H9 (cell line): ENCODE data around the gene LRG1. TPM values are rescaled to one million over a fixed set of nuclear protein-coding genes. Genes with fewer than 3 reads are reported as not detected.

ENCODE experiments used
- DNase-seq: peaks from one replicate; pipeline ENCODE4 v3.0.0-alpha.2; 2017
- H2AFZ ChIP-seq: one replicate; pipeline ENCODE4 v1.6.1; 2013; ENCODE audit warnings: mild to moderate bottlenecking, low read length, control low read depth, moderate library complexity
- H2AK5ac ChIP-seq: 2 replicates; pipeline ENCODE4 v1.6.1; 2013; ENCODE audit warnings: low read length, control low read depth, mixed read lengths; ENCODE audit not compliant: insufficient read length
- H2BK120ac ChIP-seq: one replicate; pipeline ENCODE4 v1.6.1; 2013; ENCODE audit warnings: low read depth, mild to moderate bottlenecking, low read length, control low read depth, inconsistent platforms; ENCODE audit not compliant: poor library complexity, severe bottlenecking
- H2BK12ac ChIP-seq: 2 replicates; pipeline ENCODE4 v1.6.1; 2013; ENCODE audit warnings: low read length, control low read depth, mixed read lengths, low read depth; ENCODE audit not compliant: insufficient read length
- H2BK15ac ChIP-seq: 2 replicates; pipeline ENCODE4 v1.6.1; 2013; ENCODE audit warnings: low read depth, low read length, control low read depth
- H2BK20ac ChIP-seq: one replicate; pipeline ENCODE4 v1.6.1; 2013; ENCODE audit warnings: low read depth, mild to moderate bottlenecking, low read length, control low read depth, inconsistent platforms; ENCODE audit not compliant: poor library complexity, severe bottlenecking
- H2BK5ac ChIP-seq: 2 replicates; pipeline ENCODE4 v1.6.1; 2013; ENCODE audit warnings: low read length, control low read depth, mixed read lengths; ENCODE audit not compliant: insufficient read length
- H3K14ac ChIP-seq: 2 replicates; pipeline ENCODE4 v1.6.1; 2013; ENCODE audit warnings: low read length, control low read depth; ENCODE audit not compliant: insufficient read depth
- H3K18ac ChIP-seq: 2 replicates; pipeline ENCODE4 v1.6.1; 2013; ENCODE audit warnings: low read depth, mild to moderate bottlenecking, mixed read lengths, low read length, control low read depth; ENCODE audit not compliant: insufficient read length
- H3K23ac ChIP-seq: 2 replicates; pipeline ENCODE4 v1.6.1; 2013; ENCODE audit warnings: low read length, control low read depth, mixed read lengths, low read depth; ENCODE audit not compliant: insufficient read length
- H3K23me2 ChIP-seq: 2 replicates; pipeline ENCODE4 v1.6.1; 2013; ENCODE audit warnings: low read depth, mild to moderate bottlenecking, mixed read lengths, low read length, control low read depth; ENCODE audit not compliant: insufficient read length, poor library complexity, severe bottlenecking
- H3K27ac ChIP-seq: 2 replicates; pipeline ENCODE4 v1.5.1; 2013; ENCODE audit warnings: low read length, control low read depth, mixed read lengths, low read depth; ENCODE audit not compliant: insufficient read length
- H3K27me3 ChIP-seq: 2 replicates; pipeline ENCODE4 v1.6.1; 2013; ENCODE audit warnings: low read length, control low read depth, inconsistent platforms; ENCODE audit not compliant: insufficient read depth
- H3K4ac ChIP-seq: 2 replicates; pipeline ENCODE4 v1.6.1; 2013; ENCODE audit warnings: low read depth, mild to moderate bottlenecking, control low read depth, inconsistent platforms, low read length, moderate library complexity
- H3K4me1 ChIP-seq: 2 replicates; pipeline ENCODE4 v1.6.1; 2013; ENCODE audit warnings: low read length, control low read depth, inconsistent platforms; ENCODE audit not compliant: insufficient read depth
- H3K4me2 ChIP-seq: 2 replicates; pipeline ENCODE4 v1.6.1; 2013; ENCODE audit warnings: low read length, control low read depth, mixed read lengths; ENCODE audit not compliant: insufficient read length, insufficient read depth
- H3K56ac ChIP-seq: 2 replicates; pipeline ENCODE4 v1.6.1; 2013; ENCODE audit warnings: low read depth, mild to moderate bottlenecking, mixed read lengths, low read length, control low read depth; ENCODE audit not compliant: insufficient read length
- H3K79me1 ChIP-seq: 2 replicates; pipeline ENCODE4 v1.6.1; 2013; ENCODE audit warnings: low read depth, mild to moderate bottlenecking, moderate library complexity, low read length, control low read depth, inconsistent platforms; ENCODE audit not compliant: insufficient read depth, poor library complexity, severe bottlenecking
- H3K79me2 ChIP-seq: 2 replicates; pipeline ENCODE4 v1.6.1; 2013; ENCODE audit warnings: low read length, control low read depth, inconsistent platforms; ENCODE audit not compliant: insufficient read depth
- H3K9ac ChIP-seq: 2 replicates; pipeline ENCODE4 v1.6.1; 2013; ENCODE audit warnings: low read length, control low read depth, mixed read lengths; ENCODE audit not compliant: insufficient read length; ENCODE audit errors: extremely low read depth
- H3K9me3 ChIP-seq: one replicate; pipeline ENCODE4 v1.6.1; 2013; ENCODE audit warnings: low read depth, low read length, inconsistent platforms; ENCODE audit not compliant: control insufficient read depth
- H3T11ph ChIP-seq: one replicate; pipeline ENCODE4 v1.6.1; 2013; ENCODE audit warnings: mild to moderate bottlenecking, low read length, control low read depth, inconsistent platforms
- H4K20me1 ChIP-seq: one replicate; pipeline ENCODE4 v1.6.1; 2013; ENCODE audit not compliant: control insufficient read depth, insufficient read length, insufficient read depth
- H4K5ac ChIP-seq: 2 replicates; pipeline ENCODE4 v1.6.1; 2013; ENCODE audit warnings: low read depth, mild to moderate bottlenecking, mixed read lengths, low read length, control low read depth; ENCODE audit not compliant: insufficient read length
- H4K8ac ChIP-seq: replicated peaks from 2 replicates; pipeline ENCODE4 v1.6.1; 2013; ENCODE audit warnings: low read length, control low read depth, mixed read lengths, low read depth; ENCODE audit not compliant: insufficient read length
- H4K91ac ChIP-seq: 2 replicates; pipeline ENCODE4 v1.6.1; 2013; ENCODE audit warnings: low read depth, mild to moderate bottlenecking, moderate library complexity, mixed read lengths, low read length, control low read depth; ENCODE audit not compliant: insufficient read length
- H3K27ac Mint-ChIP-seq, 3 experiments: 2 replicates in 2 of 3; 3 replicates in 1 of 3; pipeline ENCODE4 v1.8.0; 2020 to 2021; ENCODE audit warnings: mixed read lengths in 3 of 3, mild to moderate bottlenecking in 1 of 3, moderate library complexity in 1 of 3
- H3K27me3 Mint-ChIP-seq: 2 replicates; pipeline ENCODE4 v1.8.0; 2021; ENCODE audit warnings: low read depth, mild to moderate bottlenecking, moderate library complexity, mixed read lengths
- H3K36me3 Mint-ChIP-seq, 3 experiments: 2 replicates in 2 of 3; 3 replicates in 1 of 3; pipeline ENCODE4 v1.8.0; 2020 to 2021; ENCODE audit warnings: low read depth in 3 of 3, mixed read lengths in 3 of 3; ENCODE audit not compliant: insufficient read depth in 1 of 3
- H3K4me1 Mint-ChIP-seq, 2 experiments: 2 replicates each; pipeline ENCODE4 v1.8.0; 2020; ENCODE audit warnings: mixed read lengths in 2 of 2
- H3K4me3 Mint-ChIP-seq, 2 experiments: 2 replicates in 1 of 2; 3 replicates in 1 of 2; pipeline ENCODE4 v1.8.0; 2020 to 2021; ENCODE audit warnings: mild to moderate bottlenecking in 2 of 2, mixed read lengths in 2 of 2, moderate library complexity in 1 of 2
- H3K9me3 Mint-ChIP-seq, 2 experiments: 2 replicates in 1 of 2; 3 replicates in 1 of 2; pipeline ENCODE4 v1.8.0; 2020; ENCODE audit warnings: mild to moderate bottlenecking in 2 of 2, mixed read lengths in 2 of 2, moderate library complexity in 1 of 2
- WGBS: extraction: QIAGEN DNeasy Blood & Tissue Kit; methylation state at CpG from one replicate; pipeline ENCODE4 v1.1.7; 2013; ENCODE audit warnings: missing lambda C conversion rate, low lambda C conversion rate, mixed read lengths; ENCODE audit not compliant: insufficient read length; ENCODE audit errors: extremely low coverage; 5-methylcytosine and 5-hydroxymethylcytosine counted together
- total RNA-seq: library from RNA; stranded (reverse); gene quantifications from 2 replicates; pipeline ENCODE4 v1.2.1, GENCODE V29; 2021
- TF ChIP-seq, protein P1 (sequence below): fragments of 200-600 bp; sonication (generic); conservative IDR thresholded peaks from 3 replicates; pipeline ENCODE4 v1.8.0; 2021; ENCODE audit warnings: antibody characterized with exemption, mild to moderate bottlenecking

Gene LRG1
- total RNA-seq, 1 experiment from 2014 or later = 0.24 TPM

DNA sequence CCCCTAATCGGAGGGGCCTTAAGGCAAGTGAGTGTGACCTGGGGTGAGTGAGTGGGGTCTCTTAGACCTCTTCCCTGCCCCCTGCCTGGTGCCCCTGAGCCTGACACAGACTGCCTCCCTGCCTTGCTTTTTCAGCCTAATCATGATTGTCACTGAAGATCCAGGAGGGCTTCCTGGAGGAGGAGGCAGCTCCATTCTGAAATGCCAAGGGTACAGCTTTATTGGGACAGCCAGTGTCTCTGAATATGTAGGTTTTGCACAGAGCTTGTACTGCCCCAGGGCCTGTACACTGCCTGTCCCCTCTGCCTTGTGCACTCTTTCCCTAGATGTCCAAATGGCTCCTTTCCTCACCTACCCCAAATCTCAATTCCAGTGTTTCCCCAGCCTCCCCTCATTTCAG, 45.7 kb upstream of the LRG1 start:
- no peaks in the 10 kb centered on the region for H3K36me3 Mint-ChIP-seq
- no peak overlapping the region for H3K27ac ChIP-seq
- no peak for DNase-seq
- H2BK20ac ChIP-seq = no peak overlapping the region
- no peak overlapping the region for H3K27ac Mint-ChIP-seq
- no peaks in the 10 kb centered on the region for H3K79me2 ChIP-seq
- H3K27me3 ChIP-seq = no peaks in the 10 kb centered on the region; the same call in 1 of the 2 replicates
- TF ChIP-seq, protein P1, sequence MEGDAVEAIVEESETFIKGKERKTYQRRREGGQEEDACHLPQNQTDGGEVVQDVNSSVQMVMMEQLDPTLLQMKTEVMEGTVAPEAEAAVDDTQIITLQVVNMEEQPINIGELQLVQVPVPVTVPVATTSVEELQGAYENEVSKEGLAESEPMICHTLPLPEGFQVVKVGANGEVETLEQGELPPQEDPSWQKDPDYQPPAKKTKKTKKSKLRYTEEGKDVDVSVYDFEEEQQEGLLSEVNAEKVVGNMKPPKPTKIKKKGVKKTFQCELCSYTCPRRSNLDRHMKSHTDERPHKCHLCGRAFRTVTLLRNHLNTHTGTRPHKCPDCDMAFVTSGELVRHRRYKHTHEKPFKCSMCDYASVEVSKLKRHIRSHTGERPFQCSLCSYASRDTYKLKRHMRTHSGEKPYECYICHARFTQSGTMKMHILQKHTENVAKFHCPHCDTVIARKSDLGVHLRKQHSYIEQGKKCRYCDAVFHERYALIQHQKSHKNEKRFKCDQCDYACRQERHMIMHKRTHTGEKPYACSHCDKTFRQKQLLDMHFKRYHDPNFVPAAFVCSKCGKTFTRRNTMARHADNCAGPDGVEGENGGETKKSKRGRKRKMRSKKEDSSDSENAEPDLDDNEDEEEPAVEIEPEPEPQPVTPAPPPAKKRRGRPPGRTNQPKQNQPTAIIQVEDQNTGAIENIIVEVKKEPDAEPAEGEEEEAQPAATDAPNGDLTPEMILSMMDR = no peak
- H3K9me3 ChIP-seq = no peaks in the 10 kb centered on the region
- no peaks in the 10 kb centered on the region for H4K20me1 ChIP-seq
- H3K18ac ChIP-seq = no peak overlapping the region
- H3K23ac ChIP-seq = no peak overlapping the region
- no peak overlapping the region for H3T11ph ChIP-seq
- no peak overlapping the region for H3K56ac ChIP-seq
- H3K9me3 Mint-ChIP-seq = peaks cover 0 to 2% of the 10 kb centered on the region in 2 experiments; a peak in 3 of 5 replicates
- H3K23me2 ChIP-seq = peaks cover 3% of the 10 kb centered on the region
- H3K14ac ChIP-seq = no peak overlapping the region
- no peak overlapping the region for H2BK5ac ChIP-seq
- H3K4me1 Mint-ChIP-seq = peaks cover 8 to 37% of the 10 kb centered on the region in 2 experiments
- peak overlapping the region; percentile 60 to 82; a peak in 4 of 5 replicates for H3K4me3 Mint-ChIP-seq
- H2AK5ac ChIP-seq = no peak overlapping the region
- no peak overlapping the region for H4K91ac ChIP-seq
- H3K4ac ChIP-seq = no peak overlapping the region
- H3K9ac ChIP-seq = no peak overlapping the region
- no CpG with 5 or more reads among the region's 1 CpG for WGBS
- no peak overlapping the region for H2BK12ac ChIP-seq
- no peak overlapping the region for H3K4me2 ChIP-seq
- no peak overlapping the region for H2BK15ac ChIP-seq
- peaks cover 62% of the 10 kb centered on the region for H3K27me3 Mint-ChIP-seq
- no peak overlapping the region for H2BK120ac ChIP-seq
- H2AFZ ChIP-seq = no peak overlapping the region
- no peaks in the 10 kb centered on the region for H3K79me1 ChIP-seq
- no peak overlapping the region for H4K8ac ChIP-seq
- H4K5ac ChIP-seq = no peak overlapping the region
- H3K4me1 ChIP-seq = no peaks in the 10 kb centered on the region
